Ascending aorta (tissue), 2 donors: ENCODE measurements around the gene OSM. TPM values are rescaled to one million over a fixed set of nuclear protein-coding genes. Genes with fewer than 3 reads are reported as not detected.
A peak's percentile ranks its signal among the peaks of the same experiment; 100 is the strongest.
"Not testable (repeated sequence)": the region's sequence is repeated elsewhere in the genome, so short reads cannot be mapped to it uniquely, and the experiment has no call there.

Source experiments
- DNase-seq, 2 donors: peaks; one replicate each; pipeline ENCODE4 v3.0.0-alpha.2; 2019; ENCODE audit warnings: low spot score in 2 of 2
- H3K27ac ChIP-seq, 2 donors: fragments of 200-600 bp; sonication (generic); one replicate each; pipeline ENCODE4 v1.5.1; 2016 to 2017; ENCODE audit warnings: mild to moderate bottlenecking in 1 of 2
- H3K27me3 ChIP-seq: fragments of 200-600 bp; sonication (generic); one replicate; pipeline ENCODE4 v1.5.1; 2017
- H3K36me3 ChIP-seq, 2 donors: fragments of 200-600 bp; sonication (generic); one replicate each; pipeline ENCODE4 v1.5.1; 2016
- H3K4me1 ChIP-seq, 2 donors: fragments of 200-600 bp; sonication (generic); one replicate each; pipeline ENCODE4 v1.5.1; 2016 to 2017; ENCODE audit warnings: mild to moderate bottlenecking in 1 of 2
- H3K4me3 ChIP-seq, 2 donors: fragments of 200-600 bp; sonication (generic); one replicate each; pipeline ENCODE4 v1.5.1; 2016 to 2017; ENCODE audit warnings: mild to moderate bottlenecking in 1 of 2
- H3K9me3 ChIP-seq, 2 donors: fragments of 200-600 bp; sonication (generic); one replicate each; pipeline ENCODE4 v1.5.1; 2016
- intact Hi-C: fragments of 100-400 bp; cut with DNase I; formaldehyde crosslinking; loops from one replicate; pipeline ENCODE4 v1.15.1; 2023
- total RNA-seq: library from RNA; depleted of rRNA; stranded (reverse); fragments of >200 nt; gene quantifications from one replicate; pipeline ENCODE4 v1.1.0, GENCODE V29; 2016
- TF ChIP-seq, protein P1 (sequence below), 3 experiments: fragments of 200-600 bp in 2 of 3; fragments of 450-650 bp in 1 of 3; sonication (generic) in 2 of 3; IDR thresholded peaks; one replicate each; pipeline ENCODE4 v1.5.1; 2016 to 2019; ENCODE audit warnings: antibody characterized with exemption in 3 of 3, mild to moderate bottlenecking in 1 of 3, moderate library complexity in 1 of 3

Gene OSM
- total RNA-seq, 1 donor from 2014 or later, result not detected

DNA sequence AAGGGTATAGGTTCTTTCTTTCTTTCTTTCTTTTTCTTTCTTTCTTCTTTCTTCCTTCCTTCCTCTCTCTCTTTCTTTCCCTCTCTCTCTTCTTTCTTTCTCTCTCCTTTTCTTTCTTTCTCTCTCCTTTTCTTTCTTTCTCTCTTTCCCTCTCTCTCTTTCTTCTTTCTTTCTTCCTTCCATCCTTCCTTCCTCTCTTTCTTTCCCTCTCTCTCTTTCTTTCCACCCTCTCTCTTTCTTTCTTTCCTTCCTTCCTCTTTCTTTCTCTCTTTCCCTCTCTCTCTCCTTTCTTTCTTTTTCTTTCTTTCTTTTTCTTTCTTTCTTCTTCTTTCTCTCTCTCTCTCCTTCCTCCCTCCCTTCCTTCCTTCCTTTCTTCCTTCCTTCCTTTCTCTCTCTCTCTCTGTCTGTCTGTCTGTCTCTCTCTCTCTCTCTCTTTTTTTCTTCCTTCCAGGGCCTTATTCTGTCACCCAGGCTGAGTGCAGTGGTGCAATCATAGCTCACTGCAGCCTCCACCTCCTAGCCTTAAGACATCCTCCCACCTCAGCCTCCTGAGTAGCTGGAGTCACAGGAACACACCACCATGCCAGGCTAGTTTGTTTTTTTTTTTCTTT is 46.9 kb downstream of the OSM start:
- H3K27me3 ChIP-seq, result no peaks in the 10 kb centered on the region
- TF ChIP-seq, protein P1, sequence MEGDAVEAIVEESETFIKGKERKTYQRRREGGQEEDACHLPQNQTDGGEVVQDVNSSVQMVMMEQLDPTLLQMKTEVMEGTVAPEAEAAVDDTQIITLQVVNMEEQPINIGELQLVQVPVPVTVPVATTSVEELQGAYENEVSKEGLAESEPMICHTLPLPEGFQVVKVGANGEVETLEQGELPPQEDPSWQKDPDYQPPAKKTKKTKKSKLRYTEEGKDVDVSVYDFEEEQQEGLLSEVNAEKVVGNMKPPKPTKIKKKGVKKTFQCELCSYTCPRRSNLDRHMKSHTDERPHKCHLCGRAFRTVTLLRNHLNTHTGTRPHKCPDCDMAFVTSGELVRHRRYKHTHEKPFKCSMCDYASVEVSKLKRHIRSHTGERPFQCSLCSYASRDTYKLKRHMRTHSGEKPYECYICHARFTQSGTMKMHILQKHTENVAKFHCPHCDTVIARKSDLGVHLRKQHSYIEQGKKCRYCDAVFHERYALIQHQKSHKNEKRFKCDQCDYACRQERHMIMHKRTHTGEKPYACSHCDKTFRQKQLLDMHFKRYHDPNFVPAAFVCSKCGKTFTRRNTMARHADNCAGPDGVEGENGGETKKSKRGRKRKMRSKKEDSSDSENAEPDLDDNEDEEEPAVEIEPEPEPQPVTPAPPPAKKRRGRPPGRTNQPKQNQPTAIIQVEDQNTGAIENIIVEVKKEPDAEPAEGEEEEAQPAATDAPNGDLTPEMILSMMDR (IDR thresholded peaks at IDR 0.05), result no peak
- peaks cover 3 to 8% of the 10 kb centered on the region in 2 donors for H3K4me1 ChIP-seq
- no peak overlapping the region for H3K4me3 ChIP-seq
- H3K27ac ChIP-seq, result no peak overlapping the region
- intact Hi-C loops, result no loop called here
- DNase-seq, result no peak
- no peaks in the 10 kb centered on the region for H3K9me3 ChIP-seq
- no peaks in the 10 kb centered on the region for H3K36me3 ChIP-seq

DNA sequence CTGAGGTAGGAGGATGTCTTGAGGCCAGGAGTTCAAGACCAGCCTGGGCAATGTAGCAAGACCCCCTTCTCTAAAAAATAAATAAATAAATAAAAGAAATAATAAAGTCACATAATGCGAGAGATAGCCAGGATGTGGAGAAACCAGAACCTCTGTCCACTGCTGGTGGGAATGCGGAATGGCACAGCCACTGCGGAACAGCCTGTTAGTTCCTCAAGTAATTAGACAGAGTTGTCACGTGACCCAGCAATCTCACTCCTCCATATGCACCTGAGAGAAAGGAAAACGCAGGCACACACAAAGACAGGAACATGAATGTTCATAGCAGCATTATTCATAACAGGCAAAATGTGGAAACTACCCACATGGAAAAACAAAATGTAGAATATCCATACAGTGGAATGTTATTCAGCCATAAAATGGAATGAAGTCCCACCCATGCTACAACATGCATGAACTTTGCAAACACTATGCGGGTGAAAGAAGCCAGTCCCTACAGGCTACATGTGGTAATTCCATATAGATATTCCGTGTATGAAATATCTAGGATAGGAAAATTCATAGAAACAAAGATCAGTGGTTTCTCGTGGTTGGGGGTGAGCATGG is 47.5 kb downstream of the OSM start:
- no peak for DNase-seq
- intact Hi-C loops, result no loop called here
- TF ChIP-seq, protein P1 (IDR thresholded peaks at IDR 0.05), result no peak

DNA sequence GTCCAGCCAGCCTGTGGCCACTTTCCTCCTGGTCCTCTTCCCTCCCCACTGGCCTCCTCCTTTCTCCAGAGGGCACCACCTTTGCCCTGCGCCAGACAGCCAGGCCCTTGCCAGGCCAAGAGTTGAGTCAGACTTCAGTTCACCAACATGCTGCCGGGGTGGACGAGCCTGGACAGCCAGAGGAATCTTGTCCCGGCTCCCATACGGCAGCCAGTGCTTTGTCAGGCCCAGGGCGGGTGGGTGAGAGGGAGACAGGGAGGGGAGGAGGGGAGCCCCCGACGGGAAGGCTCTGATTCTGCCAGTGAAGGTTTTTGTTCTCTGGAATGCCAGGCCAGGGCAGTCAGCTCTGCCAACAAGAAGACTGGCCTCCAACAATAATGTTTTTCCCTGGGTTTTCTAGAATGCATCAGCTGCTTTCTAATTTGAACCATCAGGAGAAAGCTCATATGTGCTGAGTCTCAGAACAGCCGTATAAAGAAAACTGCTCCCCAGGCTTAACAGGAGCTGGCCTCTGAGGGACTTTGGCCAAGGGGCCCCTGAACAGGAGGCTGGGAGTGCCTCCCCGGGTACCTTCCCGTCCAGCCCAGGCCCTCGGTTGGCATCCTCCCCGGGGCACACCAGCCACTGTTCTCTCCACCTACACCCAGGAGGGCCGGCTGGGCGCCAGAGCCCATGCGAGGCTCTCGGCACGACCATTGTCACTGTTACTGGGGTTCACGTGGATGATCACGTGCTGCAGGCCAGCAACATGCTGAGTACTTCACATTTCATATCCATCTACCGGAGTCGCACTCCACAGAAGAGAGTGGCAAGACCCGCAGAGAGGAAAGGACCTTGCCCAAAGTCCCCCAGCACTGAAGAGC is 48.7 kb downstream of the OSM start:
- peaks cover 3 to 8% of the 10 kb centered on the region in 2 donors for H3K4me1 ChIP-seq
- H3K36me3 ChIP-seq, result no peaks in the 10 kb centered on the region
- intact Hi-C loops, result no loop called here
- no peaks in the 10 kb centered on the region for H3K9me3 ChIP-seq
- peak overlapping the region in 1 of 2 donors; percentile 40 for H3K4me3 ChIP-seq
- no peaks in the 10 kb centered on the region for H3K27me3 ChIP-seq
- TF ChIP-seq, protein P1 (IDR thresholded peaks at IDR 0.05), result no peak
- DNase-seq, result peak in 1 of 2 donors; percentile 79
- H3K27ac ChIP-seq, result peak overlapping the region; percentile 62 to 84

More for the DNA sequence above, 47.5 kb downstream of the OSM start:
- H3K4me1 ChIP-seq, result peaks cover 3 to 8% of the 10 kb centered on the region in 2 donors
- no peak overlapping the region for H3K27ac ChIP-seq
- H3K27me3 ChIP-seq, result no peaks in the 10 kb centered on the region
- H3K9me3 ChIP-seq, result no peaks in the 10 kb centered on the region
- H3K36me3 ChIP-seq, result no peaks in the 10 kb centered on the region
- H3K4me3 ChIP-seq, result no peak overlapping the region

DNA sequence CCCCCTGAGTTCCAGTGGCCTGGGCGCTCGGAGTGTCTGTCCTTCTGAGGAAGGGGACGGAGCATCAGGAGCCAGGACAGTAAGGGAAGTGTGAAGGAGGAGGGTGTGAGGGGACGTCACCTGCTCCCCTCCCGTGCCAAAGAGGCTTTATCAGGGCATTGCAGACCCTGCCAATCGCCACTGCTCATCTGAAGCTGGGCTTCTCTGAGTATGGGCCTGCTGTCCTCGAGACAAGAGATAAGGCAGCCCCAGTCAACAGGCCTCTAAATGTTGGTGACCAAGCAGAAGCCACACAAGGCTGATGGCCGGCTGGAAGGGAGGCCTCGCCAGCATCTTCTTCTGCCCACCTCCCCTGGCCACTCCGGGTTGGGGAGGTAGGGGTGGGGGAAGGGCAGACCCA is 49.9 kb downstream of the OSM start:
- Histone ChIP-seq H3K36me3 (no peaks in the 10 kb centered on the region), H3K27me3 (no peaks in the 10 kb centered on the region), H3K27ac (no peak overlapping the region), H3K4me1 (peaks cover 3 to 15% of the 10 kb centered on the region in 2 donors), H3K9me3 (no peaks in the 10 kb centered on the region), H3K4me3 (no peak overlapping the region)
- no peak for DNase-seq
- TF ChIP-seq, protein P1 (IDR thresholded peaks at IDR 0.05), result no peak
- intact Hi-C loops, result no loop called here

DNA sequence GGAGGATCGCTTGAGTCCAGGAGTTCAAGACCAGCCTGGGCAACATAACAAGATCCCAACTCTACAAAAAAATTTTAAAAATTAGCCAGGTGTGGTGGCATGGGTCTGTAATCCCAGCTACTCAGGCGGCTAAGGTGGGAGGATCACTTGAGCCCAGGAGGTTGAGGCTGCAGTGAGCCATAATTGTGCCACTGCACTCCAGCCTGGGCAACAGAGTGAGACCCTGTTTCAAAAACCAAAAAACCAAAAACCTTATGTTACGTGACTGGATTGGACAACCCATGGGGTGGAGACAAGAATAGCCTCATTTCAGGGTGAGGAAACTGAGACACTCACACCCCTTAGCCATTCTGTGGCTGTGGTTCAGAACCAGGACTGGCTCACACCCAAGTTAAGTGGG is 50.4 kb downstream of the OSM start:
- H3K27me3 ChIP-seq, intact Hi-C loops, H3K4me3 ChIP-seq, DNase-seq, H3K9me3 ChIP-seq, H3K27ac ChIP-seq, H3K36me3 ChIP-seq: not testable (repeated sequence)
- H3K4me1 ChIP-seq, result peaks cover 3 to 15% of the 10 kb centered on the region in 2 donors
